ENCODE results near the gene MPV17L2.

MPV17L2 gene

GRCh38 chr19:18160971-18161635, 31.9 kb upstream of the MPV17L2 start:
- peak; percentile 51 for DNase-seq

- DNase-seq, result no peak
Measured at GRCh38 chr19:18161636-18162002, 31.4 kb upstream of the MPV17L2 start.

DNA sequence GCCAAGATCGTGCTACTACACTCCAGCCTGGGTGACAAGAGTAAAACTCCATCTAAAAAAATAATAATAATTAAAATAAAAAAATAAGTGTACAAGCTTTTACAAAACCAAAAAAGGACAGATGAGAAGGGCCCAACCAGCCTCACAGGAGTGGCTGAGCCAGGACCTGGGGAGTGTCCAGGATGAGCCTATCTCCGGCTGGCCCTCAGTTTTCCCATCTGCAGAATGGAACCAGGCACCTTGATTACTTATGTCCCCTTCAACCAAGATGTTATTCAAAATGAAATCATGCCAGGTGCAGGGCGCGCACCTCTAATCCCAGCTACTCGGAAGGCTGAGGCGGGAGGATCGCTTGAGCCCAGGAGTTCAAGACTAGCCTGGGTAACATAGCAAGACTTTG, 28.9 kb upstream of the MPV17L2 start:
- no peak for DNase-seq

DNA sequence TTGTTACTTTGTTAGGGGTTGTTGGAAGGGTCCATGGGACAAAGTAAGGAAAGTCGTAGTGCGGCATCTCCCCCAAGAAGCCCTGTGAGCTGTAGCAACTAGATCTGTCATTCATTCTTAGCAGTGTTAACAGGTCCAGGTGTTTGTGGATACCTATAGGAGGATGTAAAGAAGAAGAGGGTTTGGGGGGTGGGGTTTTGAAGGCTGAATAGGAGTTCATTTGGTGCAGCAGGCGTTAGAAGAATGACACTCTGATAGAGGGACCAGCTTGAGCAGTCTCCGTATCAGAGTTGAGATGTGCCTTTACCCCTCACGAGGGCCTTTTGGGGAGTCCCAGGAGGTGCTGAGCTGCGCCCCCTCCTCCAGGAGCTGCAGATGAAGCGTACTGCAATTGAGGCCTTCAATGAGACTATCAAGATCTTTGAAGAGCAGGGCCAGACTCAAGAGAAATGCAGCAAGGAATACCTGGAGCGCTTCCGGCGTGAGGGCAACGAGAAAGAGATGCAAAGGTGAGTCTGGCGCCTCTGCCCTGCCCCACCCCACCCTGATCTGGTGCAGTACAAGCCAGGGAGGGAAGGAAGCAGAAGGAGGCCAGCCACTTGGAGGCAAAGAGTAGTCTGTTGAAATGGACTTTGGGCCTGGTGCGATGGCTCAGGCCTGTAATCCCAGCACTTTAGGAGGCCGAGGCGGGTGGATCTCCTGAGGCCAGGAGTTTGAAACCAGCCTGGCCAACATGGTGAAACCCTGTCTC, 27.0 kb upstream of the MPV17L2 start:
- DNase-seq, result no peak

GRCh38 chr19:18167011-18167410, 26.0 kb upstream of the MPV17L2 start:
- no peak for DNase-seq

- DNase-seq, result peak; percentile 35
Measured at GRCh38 chr19:18167975-18168645, 24.9 kb upstream of the MPV17L2 start.

- DNase-seq, result no peak
Measured at GRCh38 chr19:18168673-18169381, 24.2 kb upstream of the MPV17L2 start.

GRCh38 chr19:18170714-18171255, 22.2 kb upstream of the MPV17L2 start:
- no peak for DNase-seq

GRCh38 chr19:18171605-18172327, 21.3 kb upstream of the MPV17L2 start:
- DNase-seq, result no peak

DNA sequence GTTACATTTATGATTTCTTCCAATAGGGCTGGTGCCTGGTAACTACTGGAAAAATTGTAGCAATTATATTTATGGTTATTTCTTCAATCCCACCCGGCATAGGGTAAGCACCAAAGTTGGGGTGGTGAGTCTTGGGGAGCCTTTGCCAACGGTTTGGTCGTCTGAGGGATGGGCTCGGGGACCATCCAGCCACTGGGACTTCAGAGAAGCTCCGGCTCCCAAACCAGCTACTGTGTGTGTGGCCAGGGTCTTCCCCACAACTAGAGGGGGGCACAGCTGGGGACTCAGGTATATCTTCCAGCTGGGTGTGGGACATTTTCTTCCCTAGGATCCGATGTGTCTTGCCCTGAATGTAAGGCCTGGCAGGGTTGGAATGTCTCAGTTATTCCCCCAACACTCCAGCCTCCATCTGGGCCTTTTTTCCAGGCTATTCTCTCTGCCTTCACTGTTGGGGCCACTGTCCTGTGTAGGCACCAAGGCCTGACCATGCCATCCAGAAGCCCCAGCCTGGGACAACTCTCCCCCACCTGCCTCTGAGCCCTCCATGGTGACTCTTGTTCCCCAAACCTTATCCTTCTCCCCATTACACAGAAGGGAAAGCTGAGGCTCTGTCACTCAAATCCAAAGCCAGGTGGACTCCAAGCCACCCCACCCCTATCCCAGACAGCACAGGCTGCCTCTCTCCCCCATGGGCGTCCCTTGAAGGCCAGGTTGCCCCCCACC, 20.5 kb upstream of the MPV17L2 start:
- DNase-seq, result no peak

DNA sequence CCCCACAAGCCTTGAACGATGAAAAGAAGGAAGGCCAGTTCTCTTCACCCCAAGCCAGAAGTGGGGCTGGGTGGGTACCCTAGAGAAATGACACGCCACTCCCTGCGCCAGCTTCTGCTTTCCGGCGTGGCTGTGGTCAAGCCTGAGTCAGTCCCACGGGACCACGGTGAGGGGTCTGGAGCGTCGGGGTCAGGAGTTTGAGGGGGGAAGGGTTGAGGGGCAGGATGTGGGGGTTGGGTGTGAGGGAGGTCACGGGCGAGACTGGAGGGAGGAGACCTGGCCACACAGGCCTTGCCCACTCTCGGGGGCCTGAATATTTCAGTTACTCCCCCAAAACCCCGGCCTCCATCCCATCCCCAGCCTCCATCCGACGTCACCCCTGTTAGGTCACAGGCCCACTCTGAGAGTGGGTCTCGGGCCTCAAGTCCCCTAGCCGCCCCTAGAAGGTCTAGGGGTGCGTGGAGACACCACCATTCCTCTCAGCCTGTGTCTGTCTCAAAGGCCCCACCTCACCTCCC, 19.9 kb upstream of the MPV17L2 start:
- no peak for DNase-seq

- DNase-seq, result no peak
Measured at GRCh38 chr19:18173572-18174288, 19.3 kb upstream of the MPV17L2 start, which contains the start of gene IFI30. IFI30 (plus strand) TSS chr19:18173813; CDS start chr19:18173842, 29 bp downstream.

GRCh38 chr19:18174983-18175382, 18.0 kb upstream of the MPV17L2 start:
- no peak for DNase-seq

DNA sequence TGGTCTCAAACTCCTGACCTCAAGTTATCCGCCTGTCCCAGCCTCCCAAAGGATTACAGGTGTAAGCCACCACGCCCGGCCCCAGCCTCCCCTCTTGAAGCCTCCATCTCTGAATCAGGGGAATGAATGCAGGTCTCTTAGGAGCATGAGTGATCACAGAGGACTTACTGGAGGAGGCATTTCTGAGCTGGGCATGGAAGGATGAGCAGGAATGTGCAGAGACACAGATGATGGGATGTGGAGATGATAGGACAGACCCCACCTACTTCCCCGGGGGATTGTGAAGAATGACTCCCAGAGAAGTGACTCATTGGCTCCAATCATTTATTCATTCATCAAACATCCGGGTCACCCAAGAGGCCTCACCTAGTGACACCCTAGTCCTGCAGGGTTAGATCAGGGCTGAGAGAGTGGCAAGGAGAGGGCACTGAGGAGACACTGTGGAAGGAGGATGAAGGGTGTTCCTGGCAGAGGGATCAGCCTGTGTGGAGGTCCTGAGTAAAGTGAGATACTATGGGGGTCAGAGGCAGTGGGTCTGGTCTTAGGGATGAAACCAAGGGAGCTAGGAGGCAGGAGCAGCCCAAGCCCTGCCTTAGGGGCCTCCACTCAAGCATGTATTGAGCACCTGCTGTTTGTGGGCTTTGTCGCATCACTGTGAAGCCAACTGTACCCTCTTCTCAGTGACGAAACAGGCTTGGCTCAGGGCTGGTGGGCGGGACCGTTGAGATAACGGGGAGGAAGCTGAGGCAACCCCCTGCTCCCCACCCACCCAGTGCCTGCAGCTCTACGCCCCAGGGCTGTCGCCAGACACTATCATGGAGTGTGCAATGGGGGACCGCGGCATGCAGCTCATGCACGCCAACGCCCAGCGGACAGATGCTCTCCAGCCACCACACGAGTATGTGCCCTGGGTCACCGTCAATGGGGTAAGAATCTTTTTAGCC, 16.4 kb upstream of the MPV17L2 start:
- DNase-seq, result no peak

DNA sequence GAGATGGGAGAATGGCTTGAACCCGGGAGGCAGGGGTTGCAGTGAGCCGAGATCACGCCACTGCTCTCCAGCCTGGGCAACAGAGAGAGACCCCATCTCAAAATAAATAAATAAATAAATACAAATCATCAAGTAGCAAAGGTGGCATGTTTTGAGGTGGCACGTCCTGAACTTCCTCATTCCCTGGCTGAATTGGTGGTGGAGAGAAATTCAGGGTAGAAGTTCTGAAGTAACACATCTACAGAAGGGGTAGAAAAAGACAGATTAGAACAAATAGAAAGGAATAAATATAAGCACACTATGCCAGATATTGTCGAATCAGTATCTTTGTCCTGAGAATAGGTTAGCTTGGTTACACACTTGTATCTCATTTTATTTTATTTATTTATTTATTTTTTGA, 13.1 kb upstream of the MPV17L2 start:
- DNase-seq, result no peak

DNA sequence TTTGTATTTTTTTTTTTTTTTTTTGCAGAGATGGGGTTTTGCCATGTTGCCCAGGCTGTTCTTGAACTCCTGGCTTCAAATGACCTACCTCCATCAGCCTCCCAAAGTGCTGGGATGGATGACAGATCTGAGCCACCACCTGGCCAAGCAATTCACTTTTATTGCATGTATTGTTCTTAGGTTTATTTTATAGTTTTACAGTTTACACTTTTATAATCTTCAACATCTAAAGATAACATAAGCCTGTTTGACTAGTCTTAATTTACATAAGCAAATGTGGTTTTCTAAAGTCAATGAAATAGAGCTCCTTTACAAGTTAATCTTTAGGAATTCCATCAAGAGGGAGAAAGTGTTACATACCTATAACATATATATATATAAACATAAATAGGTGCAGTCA, 9.5 kb upstream of the MPV17L2 start:
- no peak for DNase-seq

DNA sequence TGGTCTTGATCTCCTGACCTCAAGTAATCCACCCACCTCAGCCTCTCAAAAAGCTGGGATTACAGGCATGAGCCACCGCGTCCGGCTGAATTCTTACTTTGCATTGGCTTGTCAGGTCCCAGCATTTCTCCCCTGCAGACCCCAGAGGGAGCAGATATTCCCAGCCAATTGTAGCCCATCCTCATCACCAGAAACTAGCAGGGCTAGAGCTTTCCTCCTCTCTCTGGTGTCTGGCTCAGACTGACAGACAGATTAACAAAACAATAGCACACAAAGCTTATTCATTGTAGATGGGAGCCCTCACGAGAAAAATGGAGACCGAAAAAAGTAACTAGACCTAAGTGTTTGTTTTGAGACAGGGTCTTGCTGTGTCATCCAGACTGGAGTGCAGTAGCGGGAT, 7.5 kb upstream of the MPV17L2 start:
- DNase-seq, result no peak

- no peak for DNase-seq
Measured at GRCh38 chr19:18190278-18190677, 2.7 kb upstream of the MPV17L2 start.

- DNase-seq, result no peak
Measured at GRCh38 chr19:18191640-18192062, 1.4 kb upstream of the MPV17L2 start.
